ENCODE results near the gene PDZD4. TPM values are rescaled to one million over a fixed set of nuclear protein-coding genes. Genes with fewer than 3 reads are reported as not detected.

PDZD4 gene
- polyA plus RNA-seq, 3 donors = 0.11 TPM; not detected in 2

DNA sequence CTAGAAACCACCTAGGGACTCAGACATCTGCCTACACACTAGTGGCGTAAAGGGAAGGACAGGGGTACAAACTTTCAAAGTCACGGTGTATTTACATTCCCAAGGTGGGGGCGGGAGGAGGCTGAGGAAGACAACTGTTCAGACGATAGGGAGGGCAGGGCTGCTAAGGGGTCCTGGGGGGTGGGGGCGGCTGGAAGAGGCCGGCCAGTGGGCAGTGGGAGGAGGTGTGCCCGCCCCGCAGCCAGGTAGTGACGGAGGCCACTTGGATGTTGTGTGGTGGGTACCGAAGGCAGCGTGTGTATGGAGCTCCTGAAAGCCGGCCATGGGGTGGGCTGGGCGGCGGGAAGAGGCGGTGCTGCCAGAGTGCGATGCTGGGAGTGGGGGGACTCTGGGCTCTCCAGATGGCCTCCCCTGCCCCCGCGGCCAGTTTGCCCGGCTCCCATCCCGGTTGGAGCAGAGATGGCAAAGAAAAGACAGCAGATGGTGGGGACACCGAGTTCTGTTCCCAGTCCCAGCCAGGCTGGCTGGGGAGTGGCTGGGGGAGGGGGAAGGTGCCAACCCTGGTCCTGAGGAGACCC, 31.5 kb upstream of the PDZD4 start:
- Histone ChIP-seq H3K79me2 (ENCODE audit: insufficient read depth, low read length) (no peaks in the 10 kb centered on the region), H3K9ac (ENCODE audit: insufficient read depth, low read length, poor library complexity, severe bottlenecking) (no peak overlapping the region), H2AFZ (ENCODE audit: insufficient read depth, low read depth, low read length, poor library complexity, severe bottlenecking) (no peak overlapping the region), H3K4me1 (ENCODE audit: control insufficient read depth in 1 of 2, insufficient read depth in 2 of 2, low read length in 2 of 2) (no peaks in the 10 kb centered on the region), H3K27ac (ENCODE audit: low read depth in 1 of 2, low read length in 2 of 2) (no peak overlapping the region), H4K20me1 (ENCODE audit: insufficient read depth, low read length) (no peaks in the 10 kb centered on the region), H3K4me2 (replicated peaks; ENCODE audit: extremely low read depth, low read length, poor library complexity, severe bottlenecking) (no peak overlapping the region), H3K9me3 (replicated peaks in 1 of 2; ENCODE audit: control insufficient read depth in 1 of 2, insufficient read depth in 1 of 2, low read length in 2 of 2) (no peaks in the 10 kb centered on the region), H3K36me3 (replicated peaks in 1 of 2; ENCODE audit: control insufficient read depth in 1 of 2, insufficient read depth in 2 of 2, low read length in 2 of 2) (no peaks in the 10 kb centered on the region), H3K27me3 (ENCODE audit: control insufficient read depth in 2 of 2, insufficient read depth in 2 of 2, low read length in 2 of 2) (peaks cover 0 to 2% of the 10 kb centered on the region in 2 donors), H3K4me3 (replicated peaks in 1 of 3; ENCODE audit: low read depth in 2 of 3, low read length in 3 of 3) (no peak overlapping the region)
- 86% methylated on average over 5 of the region's 21 CpGs for WGBS (ENCODE audit: insufficient coverage)
- H3K9me3 Mint-ChIP-seq = peaks cover 0 to 11% (median 2%) of the 10 kb centered on the region in 7 donors
- intact Hi-C loops (cut with micrococcal nuclease) = no loop called here
- no peaks in the 10 kb centered on the region for H3K36me3 Mint-ChIP-seq
- TF ChIP-seq, protein P1, sequence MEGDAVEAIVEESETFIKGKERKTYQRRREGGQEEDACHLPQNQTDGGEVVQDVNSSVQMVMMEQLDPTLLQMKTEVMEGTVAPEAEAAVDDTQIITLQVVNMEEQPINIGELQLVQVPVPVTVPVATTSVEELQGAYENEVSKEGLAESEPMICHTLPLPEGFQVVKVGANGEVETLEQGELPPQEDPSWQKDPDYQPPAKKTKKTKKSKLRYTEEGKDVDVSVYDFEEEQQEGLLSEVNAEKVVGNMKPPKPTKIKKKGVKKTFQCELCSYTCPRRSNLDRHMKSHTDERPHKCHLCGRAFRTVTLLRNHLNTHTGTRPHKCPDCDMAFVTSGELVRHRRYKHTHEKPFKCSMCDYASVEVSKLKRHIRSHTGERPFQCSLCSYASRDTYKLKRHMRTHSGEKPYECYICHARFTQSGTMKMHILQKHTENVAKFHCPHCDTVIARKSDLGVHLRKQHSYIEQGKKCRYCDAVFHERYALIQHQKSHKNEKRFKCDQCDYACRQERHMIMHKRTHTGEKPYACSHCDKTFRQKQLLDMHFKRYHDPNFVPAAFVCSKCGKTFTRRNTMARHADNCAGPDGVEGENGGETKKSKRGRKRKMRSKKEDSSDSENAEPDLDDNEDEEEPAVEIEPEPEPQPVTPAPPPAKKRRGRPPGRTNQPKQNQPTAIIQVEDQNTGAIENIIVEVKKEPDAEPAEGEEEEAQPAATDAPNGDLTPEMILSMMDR (IDR thresholded peaks at IDR 0.05) = no peak
- no peaks in the 10 kb centered on the region for H3K4me1 Mint-ChIP-seq
- H3K4me3 Mint-ChIP-seq = no peak overlapping the region
- H3K27me3 Mint-ChIP-seq (ENCODE audit: low read depth in 3 of 3) = peaks cover 14 to 49% (median 14%) of the 10 kb centered on the region in 3 donors
- no peak for DNase-seq
- H3K27ac Mint-ChIP-seq = no peak overlapping the region

DNA sequence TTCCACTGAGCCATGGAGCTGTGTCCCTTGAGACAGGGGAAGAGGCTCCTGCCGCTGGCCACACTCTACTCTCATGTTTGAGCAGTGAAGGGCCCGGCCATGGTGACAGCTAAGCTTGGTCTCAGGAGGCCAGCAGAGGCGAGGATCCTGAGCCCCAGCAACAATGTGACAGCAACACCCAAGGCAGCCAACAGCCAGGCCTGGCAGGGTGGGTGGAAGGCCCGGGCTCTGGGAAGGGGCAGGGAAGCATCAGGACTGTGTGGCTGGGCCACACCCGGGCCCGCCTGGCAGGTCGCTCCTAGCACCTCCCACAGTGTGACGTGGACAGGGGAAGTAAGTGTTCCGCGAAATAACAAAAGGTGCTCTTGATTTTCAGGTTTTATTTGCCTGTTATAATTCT, 30.8 kb upstream of the PDZD4 start:
- 92% methylated on average over 2 of the region's 10 CpGs for WGBS (ENCODE audit: insufficient coverage)

More for the DNA sequence above, 30.8 kb upstream of the PDZD4 start:
- Histone ChIP-seq H3K27ac (ENCODE audit: low read depth in 1 of 2, low read length in 2 of 2) (no peak overlapping the region), H3K4me3 (replicated peaks in 1 of 3; ENCODE audit: low read depth in 2 of 3, low read length in 3 of 3) (no peak overlapping the region), H3K27me3 (ENCODE audit: control insufficient read depth in 2 of 2, insufficient read depth in 2 of 2, low read length in 2 of 2) (peaks cover 2 to 3% of the 10 kb centered on the region in 2 donors), H3K9ac (ENCODE audit: insufficient read depth, low read length, poor library complexity, severe bottlenecking) (no peak overlapping the region), H3K79me2 (ENCODE audit: insufficient read depth, low read length) (no peaks in the 10 kb centered on the region), H3K4me1 (ENCODE audit: control insufficient read depth in 1 of 2, insufficient read depth in 2 of 2, low read length in 2 of 2) (no peaks in the 10 kb centered on the region), H3K4me2 (replicated peaks; ENCODE audit: extremely low read depth, low read length, poor library complexity, severe bottlenecking) (no peak overlapping the region), H3K9me3 (replicated peaks in 1 of 2; ENCODE audit: control insufficient read depth in 1 of 2, insufficient read depth in 1 of 2, low read length in 2 of 2) (no peaks in the 10 kb centered on the region), H2AFZ (ENCODE audit: insufficient read depth, low read depth, low read length, poor library complexity, severe bottlenecking) (no peak overlapping the region), H4K20me1 (ENCODE audit: insufficient read depth, low read length) (no peaks in the 10 kb centered on the region), H3K36me3 (replicated peaks in 1 of 2; ENCODE audit: control insufficient read depth in 1 of 2, insufficient read depth in 2 of 2, low read length in 2 of 2) (no peaks in the 10 kb centered on the region)
- peaks cover 0 to 11% (median 2%) of the 10 kb centered on the region in 7 donors for H3K9me3 Mint-ChIP-seq
- no peak for DNase-seq
- H3K4me3 Mint-ChIP-seq = no peak overlapping the region
- TF ChIP-seq, protein P1 (IDR thresholded peaks at IDR 0.05) = no peak
- H3K36me3 Mint-ChIP-seq = no peaks in the 10 kb centered on the region
- H3K27ac Mint-ChIP-seq = no peak overlapping the region
- H3K4me1 Mint-ChIP-seq = no peaks in the 10 kb centered on the region
- peaks cover 16 to 53% (median 21%) of the 10 kb centered on the region in 3 donors for H3K27me3 Mint-ChIP-seq (ENCODE audit: low read depth in 3 of 3)
- intact Hi-C loops (cut with micrococcal nuclease) = no loop called here
